ENCODE data around the gene ZNF239.

DNA sequence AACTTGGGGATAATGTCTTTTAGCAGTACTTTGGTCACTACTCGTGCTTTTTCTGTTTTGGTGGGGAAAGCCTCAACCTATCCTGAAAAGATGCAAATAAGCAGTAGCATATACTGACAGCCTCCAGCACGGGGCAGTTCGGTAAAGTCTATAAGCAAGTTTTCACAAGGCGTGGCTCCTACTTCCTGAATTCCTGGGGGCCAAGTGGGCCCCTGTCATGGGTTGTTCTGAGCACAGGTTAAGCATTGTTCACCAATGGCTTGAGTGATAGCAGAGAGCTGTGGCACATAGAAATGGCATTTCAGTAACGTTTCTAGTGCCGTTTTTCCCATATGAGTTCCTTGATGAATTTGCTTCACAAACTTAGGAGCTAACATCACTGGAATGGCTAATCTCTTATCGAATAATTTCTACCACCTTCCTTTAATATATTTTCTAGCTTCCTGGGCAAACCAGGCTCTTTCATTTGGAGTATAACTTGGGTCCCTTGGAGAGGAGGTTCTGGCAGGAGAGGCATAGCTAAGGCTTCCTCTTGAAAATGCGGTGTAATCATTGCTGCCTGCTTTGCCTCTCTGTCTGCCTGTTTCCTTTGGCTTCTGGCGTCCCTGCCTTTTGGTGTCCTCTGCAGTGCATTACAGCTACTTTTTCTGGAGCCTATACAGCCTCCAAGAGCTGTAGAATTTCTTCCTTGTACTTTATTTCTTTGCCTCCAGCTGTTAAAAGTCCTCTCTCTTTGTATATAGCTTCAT, 11.7 kb upstream of the ZNF239 start:
- TF ChIP-seq, protein P1, sequence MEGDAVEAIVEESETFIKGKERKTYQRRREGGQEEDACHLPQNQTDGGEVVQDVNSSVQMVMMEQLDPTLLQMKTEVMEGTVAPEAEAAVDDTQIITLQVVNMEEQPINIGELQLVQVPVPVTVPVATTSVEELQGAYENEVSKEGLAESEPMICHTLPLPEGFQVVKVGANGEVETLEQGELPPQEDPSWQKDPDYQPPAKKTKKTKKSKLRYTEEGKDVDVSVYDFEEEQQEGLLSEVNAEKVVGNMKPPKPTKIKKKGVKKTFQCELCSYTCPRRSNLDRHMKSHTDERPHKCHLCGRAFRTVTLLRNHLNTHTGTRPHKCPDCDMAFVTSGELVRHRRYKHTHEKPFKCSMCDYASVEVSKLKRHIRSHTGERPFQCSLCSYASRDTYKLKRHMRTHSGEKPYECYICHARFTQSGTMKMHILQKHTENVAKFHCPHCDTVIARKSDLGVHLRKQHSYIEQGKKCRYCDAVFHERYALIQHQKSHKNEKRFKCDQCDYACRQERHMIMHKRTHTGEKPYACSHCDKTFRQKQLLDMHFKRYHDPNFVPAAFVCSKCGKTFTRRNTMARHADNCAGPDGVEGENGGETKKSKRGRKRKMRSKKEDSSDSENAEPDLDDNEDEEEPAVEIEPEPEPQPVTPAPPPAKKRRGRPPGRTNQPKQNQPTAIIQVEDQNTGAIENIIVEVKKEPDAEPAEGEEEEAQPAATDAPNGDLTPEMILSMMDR (IDR thresholded peaks at IDR 0.05) = no peak
- no peak for TF ChIP-seq POLR2A (IDR thresholded peaks at IDR 0.05)

All from heart left ventricle (tissue), 13 donors.